Measurements from ENCODE around the gene LTBR. TPM values are rescaled to one million over a fixed set of nuclear protein-coding genes. Genes with fewer than 3 reads are reported as not detected.
A peak's percentile ranks its signal among the peaks of the same experiment; 100 is the strongest.

Gene LTBR
- polyA plus RNA-seq, 3 donors, result 56.4 to 108 (median 60.6) TPM

- peak overlapping the region in 1 of 2 donors; percentile 21 for H3K27ac ChIP-seq (ENCODE audit: low read depth in 1 of 2, low read length in 2 of 2)
- Mint-ChIP-seq H3K27me3 (ENCODE audit: low read depth in 3 of 3) (peaks cover 2 to 5% (median 2%) of the 10 kb centered on the region in 3 donors), H3K27ac (peak overlapping the region in 5 of 7 donors; percentile 64 to 82 (median 73)), H3K36me3 (peaks cover 0 to 2% of the 10 kb centered on the region in 2 donors), H3K9me3 (no peaks in the 10 kb centered on the region), H3K4me3 (no peak overlapping the region), H3K4me1 (peaks cover 63% of the 10 kb centered on the region)
- no peaks in the 10 kb centered on the region for H3K36me3 ChIP-seq (replicated peaks in 1 of 2; ENCODE audit: control insufficient read depth in 1 of 2, insufficient read depth in 2 of 2, low read length in 2 of 2)
- no peak for TF ChIP-seq CTCF (IDR thresholded peaks at IDR 0.05)
- no peaks in the 10 kb centered on the region for H3K79me2 ChIP-seq (ENCODE audit: insufficient read depth, low read length)
- H3K4me2 ChIP-seq (replicated peaks; ENCODE audit: extremely low read depth, low read length, poor library complexity, severe bottlenecking), result no peak overlapping the region
- peaks cover 50 to 62% of the 10 kb centered on the region in 2 donors for H3K4me1 ChIP-seq (ENCODE audit: control insufficient read depth in 1 of 2, insufficient read depth in 2 of 2, low read length in 2 of 2)
- H3K9ac ChIP-seq (ENCODE audit: insufficient read depth, low read length, poor library complexity, severe bottlenecking), result no peak overlapping the region
- H3K27me3 ChIP-seq (ENCODE audit: control insufficient read depth in 2 of 2, insufficient read depth in 2 of 2, low read length in 2 of 2), result no peaks in the 10 kb centered on the region
- H3K4me3 ChIP-seq (replicated peaks in 1 of 3; ENCODE audit: low read depth in 2 of 3, low read length in 3 of 3), result no peak overlapping the region
- no peak for DNase-seq
- intact Hi-C loops (cut with micrococcal nuclease), result no loop called here
- H2AFZ ChIP-seq (ENCODE audit: insufficient read depth, low read depth, low read length, poor library complexity, severe bottlenecking), result peak overlapping the region; percentile 60
- WGBS (ENCODE audit: insufficient coverage), result 63% methylated on average over 12 of the region's 14 CpGs
- H4K20me1 ChIP-seq (ENCODE audit: insufficient read depth, low read length), result no peaks in the 10 kb centered on the region
- no peaks in the 10 kb centered on the region for H3K9me3 ChIP-seq (replicated peaks in 1 of 2; ENCODE audit: control insufficient read depth in 1 of 2, insufficient read depth in 1 of 2, low read length in 2 of 2)
Measured at GRCh38 chr12:6373022-6373787, 10.8 kb upstream of the LTBR start.

GRCh38 chr12:6374028-6374785, 9.8 kb upstream of the LTBR start:
- H3K4me1 Mint-ChIP-seq, result peaks cover 65% of the 10 kb centered on the region
- Histone ChIP-seq H3K9me3 (replicated peaks in 1 of 2; ENCODE audit: control insufficient read depth in 1 of 2, insufficient read depth in 1 of 2, low read length in 2 of 2) (no peaks in the 10 kb centered on the region), H3K79me2 (ENCODE audit: insufficient read depth, low read length) (no peaks in the 10 kb centered on the region), H3K27ac (ENCODE audit: low read depth in 1 of 2, low read length in 2 of 2) (no peak overlapping the region), H3K36me3 (replicated peaks in 1 of 2; ENCODE audit: control insufficient read depth in 1 of 2, insufficient read depth in 2 of 2, low read length in 2 of 2) (no peaks in the 10 kb centered on the region), H3K9ac (ENCODE audit: insufficient read depth, low read length, poor library complexity, severe bottlenecking) (no peak overlapping the region), H3K4me3 (replicated peaks in 1 of 3; ENCODE audit: low read depth in 2 of 3, low read length in 3 of 3) (no peak overlapping the region), H3K4me1 (ENCODE audit: control insufficient read depth in 1 of 2, insufficient read depth in 2 of 2, low read length in 2 of 2) (peaks cover 50 to 62% of the 10 kb centered on the region in 2 donors), H3K4me2 (replicated peaks; ENCODE audit: extremely low read depth, low read length, poor library complexity, severe bottlenecking) (no peak overlapping the region), H3K27me3 (ENCODE audit: control insufficient read depth in 2 of 2, insufficient read depth in 2 of 2, low read length in 2 of 2) (no peaks in the 10 kb centered on the region), H2AFZ (ENCODE audit: insufficient read depth, low read depth, low read length, poor library complexity, severe bottlenecking) (no peak overlapping the region), H4K20me1 (ENCODE audit: insufficient read depth, low read length) (no peaks in the 10 kb centered on the region)
- peak in 1 of 3 donors; percentile 3 for DNase-seq
- intact Hi-C loops (cut with micrococcal nuclease), result no loop called here
- H3K9me3 Mint-ChIP-seq, result no peaks in the 10 kb centered on the region
- H3K36me3 Mint-ChIP-seq, result peaks cover 0 to 2% of the 10 kb centered on the region in 2 donors
- H3K27me3 Mint-ChIP-seq (ENCODE audit: low read depth in 3 of 3), result peaks cover 2 to 5% (median 2%) of the 10 kb centered on the region in 3 donors
- H3K4me3 Mint-ChIP-seq, result no peak overlapping the region
- 95% methylated on average over 23 of the region's 24 CpGs for WGBS (ENCODE audit: insufficient coverage)
- no peak overlapping the region for H3K27ac Mint-ChIP-seq
- TF ChIP-seq CTCF (IDR thresholded peaks at IDR 0.05), result no peak

Measured in CD14-positive monocyte (primary cell).